GM23338 (cell line): ENCODE results near the gene CD99L2. TPM values are rescaled to one million over a fixed set of nuclear protein-coding genes. Genes with fewer than 3 reads are reported as not detected.

Experiments used
- ATAC-seq: fragments of 200-7000 bp; cut with Tn5 transposase; 3 replicates; pipeline ENCODE4 v1.9.1; 2020
- DNase-seq: peaks from one replicate; pipeline ENCODE4 v3.0.0-alpha.2; 2015; ENCODE audit warnings: low spot score
- H2AFZ ChIP-seq: fragments of 200-600 bp; sonication (generic); 2 replicates; pipeline ENCODE4 v1.8.0; 2016; ENCODE audit warnings: antibody characterized with exemption, mild to moderate bottlenecking, moderate library complexity
- H3F3A ChIP-seq: fragments of 200-600 bp; sonication (generic); replicated peaks from 2 replicates; pipeline ENCODE4 v1.8.0; 2017; ENCODE audit warnings: antibody characterized with exemption, mixed run types, low read depth
- H3K27ac ChIP-seq: fragments of 200-600 bp; sonication (generic); 2 replicates; pipeline ENCODE4 v1.6.1; 2016; ENCODE audit warnings: low read depth
- H3K27me3 ChIP-seq: fragments of 200-600 bp; sonication (generic); 2 replicates; pipeline ENCODE4 v1.8.0; 2016; ENCODE audit warnings: mild to moderate bottlenecking, mixed run types, moderate library complexity; ENCODE audit not compliant: insufficient read depth
- H3K36me3 ChIP-seq: fragments of 200-600 bp; sonication (generic); 2 replicates; pipeline ENCODE4 v1.8.0; 2016; ENCODE audit warnings: mild to moderate bottlenecking; ENCODE audit not compliant: insufficient read depth
- H3K4me1 ChIP-seq: fragments of 200-600 bp; sonication (generic); 2 replicates; pipeline ENCODE4 v1.8.0; 2016; ENCODE audit warnings: mild to moderate bottlenecking, moderate library complexity; ENCODE audit not compliant: insufficient read depth
- H3K4me2 ChIP-seq: fragments of 200-600 bp; sonication (generic); 2 replicates; pipeline ENCODE4 v1.7.1; 2017; ENCODE audit warnings: mixed run types
- H3K4me3 ChIP-seq: fragments of 200-600 bp; sonication (generic); 2 replicates; pipeline ENCODE4 v1.6.1; 2016; ENCODE audit warnings: mixed run types
- H3K79me2 ChIP-seq: fragments of 200-600 bp; sonication (generic); replicated peaks from 2 replicates; pipeline ENCODE4 v1.8.0; 2017; ENCODE audit warnings: mild to moderate bottlenecking; ENCODE audit not compliant: insufficient read depth
- H3K9me2 ChIP-seq: fragments of 200-600 bp; sonication (generic); 2 replicates; pipeline ENCODE4 v1.8.0; 2017; ENCODE audit not compliant: insufficient read depth
- H4K20me1 ChIP-seq: fragments of 200-600 bp; sonication (generic); replicated peaks from 2 replicates; pipeline ENCODE4 v1.8.0; 2017; ENCODE audit warnings: mild to moderate bottlenecking; ENCODE audit not compliant: insufficient read depth
- H3K27ac Mint-ChIP-seq: 2 replicates; pipeline ENCODE4 v1.8.0; 2020; ENCODE audit warnings: inconsistent platforms, mild to moderate bottlenecking, moderate library complexity, mixed read lengths
- H3K27me3 Mint-ChIP-seq: 3 replicates; pipeline ENCODE4 v1.8.0; 2022; ENCODE audit warnings: low read depth, mild to moderate bottlenecking, moderate library complexity, mixed read lengths, inconsistent platforms; ENCODE audit not compliant: insufficient read depth, poor library complexity
- H3K36me3 Mint-ChIP-seq: 3 replicates; pipeline ENCODE4 v1.8.0; 2021; ENCODE audit warnings: low read depth, mild to moderate bottlenecking, inconsistent platforms, moderate library complexity, mixed read lengths
- H3K4me1 Mint-ChIP-seq: 3 replicates; pipeline ENCODE4 v1.8.0; 2020; ENCODE audit warnings: mild to moderate bottlenecking, inconsistent platforms, mixed read lengths
- H3K4me3 Mint-ChIP-seq: 3 replicates; pipeline ENCODE4 v1.8.0; 2021; ENCODE audit warnings: moderate library complexity, mild to moderate bottlenecking, inconsistent platforms, mixed read lengths
- H3K9me3 Mint-ChIP-seq: 3 replicates; pipeline ENCODE4 v1.8.0; 2020; ENCODE audit warnings: moderate library complexity, mild to moderate bottlenecking, inconsistent platforms, mixed read lengths
- CTCF ChIP-seq, 2 experiments: fragments of 200-600 bp in 1 of 2; sonication (generic) in 1 of 2; conservative IDR thresholded peaks; 2 replicates each; pipeline versions ENCODE4 v1.5.1 to v1.6.1; 2016 to 2017; ENCODE audit warnings: antibody characterized with exemption in 2 of 2, low read depth in 2 of 2, mild to moderate bottlenecking in 2 of 2, moderate library complexity in 1 of 2
- EZH2phosphoT487 ChIP-seq: fragments of 200-600 bp; sonication (generic); IDR thresholded peaks from one replicate; pipeline ENCODE4 v1.8.1; 2018; ENCODE audit warnings: antibody characterized with exemption; ENCODE audit not compliant: unreplicated experiment
- POLR2AphosphoS5 ChIP-seq: IDR thresholded peaks from 2 replicates; pipeline ENCODE4 v1.6.1; 2016; ENCODE audit warnings: antibody characterized with exemption, low read depth
- ZNF462 ChIP-seq: fragments of 250-450 bp; sonication (Bioruptor Pico); IDR thresholded peaks from 2 replicates; pipeline ENCODE4 v1.5.0; 2020; ENCODE audit warnings: mild to moderate bottlenecking, moderate library complexity
- polyA plus RNA-seq: library from polyadenylated mRNA; unstranded; fragments of >200 nt; fragmentation: Nextera tagmentation; extraction: Ambion mirVana; gene quantifications from 2 replicates; pipeline ENCODE4 v1.2.1, GENCODE V29; 2016
- total RNA-seq: library from RNA; depleted of rRNA; stranded (reverse); fragments of >200 nt; shearing (Covaris generic); gene quantifications from 2 replicates; pipeline ENCODE4 v1.2.3, GENCODE V29; 2014
- TF ChIP-seq, protein P1 (sequence below): IDR thresholded peaks from 2 replicates; pipeline ENCODE4 v1.6.1; 2016; ENCODE audit warnings: antibody characterized with exemption

CD99L2 gene
- total and polyA plus RNA-seq, 2 experiments from 2014 or later = 2.6 to 6.4 TPM

DNA sequence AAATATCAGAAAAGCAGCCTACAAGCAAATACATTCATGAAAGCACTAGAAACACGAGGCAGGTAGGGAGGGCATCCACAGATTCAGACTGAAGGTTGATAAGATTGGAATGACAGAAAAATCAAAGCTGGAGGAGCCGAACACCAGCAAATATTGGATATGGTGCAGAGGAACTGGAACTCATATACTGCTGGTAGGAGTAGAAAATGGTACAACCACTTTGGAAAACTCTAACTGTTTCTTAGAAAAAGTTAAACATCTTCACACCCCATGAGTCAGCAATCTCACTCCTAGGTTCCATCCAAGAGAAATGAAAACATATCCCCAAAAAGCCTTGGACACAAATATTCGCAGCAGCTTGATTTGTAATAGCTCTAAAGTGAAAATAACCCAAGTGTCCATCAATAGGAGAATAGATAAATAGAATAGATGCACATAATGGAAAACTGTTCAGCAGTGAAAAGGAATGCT, 27.1 kb downstream of the CD99L2 start:
- peaks cover 44% of the 10 kb centered on the region for H3K4me1 Mint-ChIP-seq
- H3K27ac Mint-ChIP-seq = peak overlapping the region; percentile 28
- Histone ChIP-seq H3K27me3 (no peaks in the 10 kb centered on the region), H3K36me3 (no peaks in the 10 kb centered on the region), H4K20me1 (no peaks in the 10 kb centered on the region), H3K27ac (no peak overlapping the region), H3K4me1 (0 out of 2 replicates have a peak, but pooled peaks cover 6% of the 10 kb centered on the region), H2AFZ (no peak overlapping the region), H3K4me2 (no peak overlapping the region), H3F3A (no peaks in the 10 kb centered on the region), H3K79me2 (peaks cover 15% of the 10 kb centered on the region; the same call in 1 of the 2 replicates), H3K4me3 (no peak overlapping the region), H3K9me2 (no peaks in the 10 kb centered on the region)
- H3K36me3 Mint-ChIP-seq = peaks cover 21% of the 10 kb centered on the region
- TF ChIP-seq, protein P1, sequence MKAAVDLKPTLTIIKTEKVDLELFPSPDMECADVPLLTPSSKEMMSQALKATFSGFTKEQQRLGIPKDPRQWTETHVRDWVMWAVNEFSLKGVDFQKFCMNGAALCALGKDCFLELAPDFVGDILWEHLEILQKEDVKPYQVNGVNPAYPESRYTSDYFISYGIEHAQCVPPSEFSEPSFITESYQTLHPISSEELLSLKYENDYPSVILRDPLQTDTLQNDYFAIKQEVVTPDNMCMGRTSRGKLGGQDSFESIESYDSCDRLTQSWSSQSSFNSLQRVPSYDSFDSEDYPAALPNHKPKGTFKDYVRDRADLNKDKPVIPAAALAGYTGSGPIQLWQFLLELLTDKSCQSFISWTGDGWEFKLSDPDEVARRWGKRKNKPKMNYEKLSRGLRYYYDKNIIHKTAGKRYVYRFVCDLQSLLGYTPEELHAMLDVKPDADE = no peak
- TF ChIP-seq POLR2AphosphoS5 (no peak), ZNF462 (CRISPR knock-in tag) (no peak), EZH2phosphoT487 (no peak), CTCF (conservative IDR thresholded peaks at IDR 0.05; ENCODE audit: low read depth in 2 of 2) (no peak)
- peaks cover 5% of the 10 kb centered on the region for H3K27me3 Mint-ChIP-seq
- peaks cover 15% of the 10 kb centered on the region for H3K9me3 Mint-ChIP-seq
- ATAC-seq (no peak), DNase-seq (no peak)
- H3K4me3 Mint-ChIP-seq = no peak overlapping the region
